H1 (cell line): ENCODE results near the gene SOSTDC1. TPM values are rescaled to one million over a fixed set of nuclear protein-coding genes. Genes with fewer than 3 reads are reported as not detected.

Experiments
- RAD21 ChIP-seq, 2 experiments: IDR thresholded peaks in 1 of 2; conservative IDR thresholded peaks in 1 of 2; 2 replicates each; pipeline ENCODE4 v1.6.1; 2011; ENCODE audit warnings: low read depth in 2 of 2, low read length in 2 of 2, improper control_type of control experiment in 1 of 2, inconsistent platforms in 1 of 2, mild to moderate bottlenecking in 1 of 2, moderate library complexity in 1 of 2
- polyA plus RNA-seq, 7 experiments: library from polyadenylated mRNA; depleted of rRNA in 3 of 7; stranded (reverse) in 5 of 7; unstranded in 2 of 7; fragments of >200 nt in 5 of 7; fragments of 200-250 nt in 2 of 7; gene quantifications; 1 replicate in 5 of 7; 2 replicates in 1 of 7; 4 replicates in 1 of 7; pipeline versions ENCODE4 v1.2.1 to v1.2.3, GENCODE V29; 2011 to 2013; ENCODE audit warnings: missing spikeins in 2 of 7, mixed read lengths in 2 of 7
- total RNA-seq: library from RNA; stranded (reverse); fragmentation: NEBNext Ultra II Directional; extraction: Animal tissue kit (Norgen Biotek cat#: 25700); gene quantifications from 2 replicates; pipeline ENCODE4 v1.2.1, GENCODE V29; 2021
- TF ChIP-seq, protein P1 (sequence below): IDR thresholded peaks from 2 replicates; pipeline ENCODE4 v1.6.1; 2012; ENCODE audit warnings: inconsistent platforms

Gene SOSTDC1
- total and polyA plus RNA-seq, 2 of the 8 experiments (the other 6 are each of a cell fraction or from before 2014, with no cell fraction given) = 0.35 to 0.79 TPM

- no peak for TF ChIP-seq RAD21 (IDR thresholded peaks at IDR 0.05 in 1 of 2, conservative IDR thresholded peaks at IDR 0.05 in 1 of 2; ENCODE audit: low read depth in 2 of 2, low read length in 2 of 2)
- TF ChIP-seq, protein P1, sequence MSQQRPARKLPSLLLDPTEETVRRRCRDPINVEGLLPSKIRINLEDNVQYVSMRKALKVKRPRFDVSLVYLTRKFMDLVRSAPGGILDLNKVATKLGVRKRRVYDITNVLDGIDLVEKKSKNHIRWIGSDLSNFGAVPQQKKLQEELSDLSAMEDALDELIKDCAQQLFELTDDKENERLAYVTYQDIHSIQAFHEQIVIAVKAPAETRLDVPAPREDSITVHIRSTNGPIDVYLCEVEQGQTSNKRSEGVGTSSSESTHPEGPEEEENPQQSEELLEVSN = no peak
- TF ChIP-seq, all 59 proteins: peak for 0
These were observed 33.2 kb downstream of the SOSTDC1 start (continued) for GRCh38 chr7:16432425-16432731.
